B cell (primary cell): ENCODE results near the gene TMEM132A.

Experiments
- CTCF ChIP-seq: fragments of 200-600 bp; IDR thresholded peaks from one replicate; pipeline ENCODE4 v1.8.0; 2022; ENCODE audit warnings: antibody characterized with exemption, mild to moderate bottlenecking
- EZH2 ChIP-seq: IDR thresholded peaks from 2 replicates; pipeline ENCODE4 v1.6.1; 2012; ENCODE audit warnings: borderline replicate concordance, low read depth, mild to moderate bottlenecking, moderate library complexity, low read length; ENCODE audit not compliant: insufficient read depth, poor library complexity, severe bottlenecking

- no peak for TF ChIP-seq CTCF
- TF ChIP-seq EZH2: no peak
These were observed 53.0 kb downstream of the TMEM132A start for GRCh38 chr11:60977224-60977623.
